Thyroid gland (tissue), 4 donors: ENCODE measurements around the gene MAP4K5. TPM values are rescaled to one million over a fixed set of nuclear protein-coding genes. Genes with fewer than 3 reads are reported as not detected.

Experiments used
- DNase-seq, 2 donors: peaks; one replicate each; pipeline ENCODE4 v3.0.0-alpha.2; 2019
- H3K27ac ChIP-seq, 3 donors: fragments of 200-600 bp; sonication (generic); 1 replicate in 2 of 3; 2 replicates in 1 of 3; pipeline ENCODE4 v1.5.1; 2016 to 2019; ENCODE audit warnings: mild to moderate bottlenecking in 1 of 3, moderate library complexity in 1 of 3
- H3K27me3 ChIP-seq: fragments of 200-600 bp; sonication (generic); one replicate; pipeline ENCODE4 v1.5.1; 2019
- H3K36me3 ChIP-seq, 2 donors: fragments of 200-600 bp; sonication (generic); one replicate each; pipeline ENCODE4 v1.5.1; 2016 to 2019
- H3K4me1 ChIP-seq, 2 donors: fragments of 200-600 bp; sonication (generic); one replicate each; pipeline ENCODE4 v1.5.1; 2017 to 2019
- H3K4me3 ChIP-seq, 3 donors: fragments of 200-600 bp; sonication (generic); replicated peaks in 1 of 3; 1 replicate in 2 of 3; 2 replicates in 1 of 3; pipeline ENCODE4 v1.5.1; 2016; ENCODE audit warnings: mild to moderate bottlenecking in 1 of 3
- H3K9me3 ChIP-seq: fragments of 200-600 bp; sonication (generic); one replicate; pipeline ENCODE4 v1.5.1; 2017
- CTCF ChIP-seq, 6 experiments: fragments of 200-600 bp in 3 of 6; fragments of 450-650 bp in 3 of 6; sonication (generic) in 3 of 6; IDR thresholded peaks; one replicate each; pipeline ENCODE4 v1.5.1; 2016 to 2019; ENCODE audit warnings: antibody characterized with exemption in 6 of 6, mild to moderate bottlenecking in 2 of 6, inconsistent platforms in 1 of 6, moderate library complexity in 1 of 6
- POLR2A ChIP-seq, 2 donors: fragments of 450-650 bp; IDR thresholded peaks; one replicate each; pipeline ENCODE4 v1.6.1; 2017; ENCODE audit warnings: antibody characterized with exemption in 2 of 2, mild to moderate bottlenecking in 2 of 2, moderate library complexity in 1 of 2
- WGBS, 2 donors: methylation state at CpG; one replicate each; pipeline ENCODE4 v1.1.5; 2017; 5-methylcytosine and 5-hydroxymethylcytosine counted together
- intact Hi-C: fragments of 100-400 bp; cut with DNase I; formaldehyde crosslinking; loops from one replicate; pipeline ENCODE4 v1.15.1; 2023
- total RNA-seq, 4 donors: library from RNA; depleted of rRNA; stranded (reverse); fragments of >200 nt; gene quantifications; one replicate each; pipeline ENCODE4 v1.2.3, GENCODE V29; 2016

The MAP4K5 gene
- total RNA-seq, 4 donors from 2014 or later, result 139 to 259 (median 153) TPM

GRCh38 chr14:50530358-50530757 lies 2.0 kb downstream of the MAP4K5 start:
- no peak for TF ChIP-seq POLR2A (IDR thresholded peaks at IDR 0.05)
- TF ChIP-seq CTCF (IDR thresholded peaks at IDR 0.05), result no peak
- DNase-seq, result no peak
- H3K27me3 ChIP-seq, result no peaks in the 10 kb centered on the region
- H3K27ac ChIP-seq, result no peak overlapping the region
- H3K9me3 ChIP-seq, result no peaks in the 10 kb centered on the region
- H3K4me3 ChIP-seq, result no peak overlapping the region
- intact Hi-C loops, result loop anchor here (5.0 to 10.0 kb wide), 3 partner anchors 208 to 666 kb away; no protein-coding TSS in a partner anchor
- H3K4me1 ChIP-seq, result peaks cover 22 to 31% of the 10 kb centered on the region in 2 donors
- 66 to 78% methylated on average over 1 of the region's 1 CpG for WGBS, 2 donors
- no peaks in the 10 kb centered on the region for H3K36me3 ChIP-seq

- no peak for DNase-seq
- Histone ChIP-seq H3K27me3 (no peaks in the 10 kb centered on the region), H3K4me3 (no peak overlapping the region), H3K36me3 (no peaks in the 10 kb centered on the region), H3K9me3 (no peaks in the 10 kb centered on the region), H3K4me1 (peaks cover 22 to 31% of the 10 kb centered on the region in 2 donors), H3K27ac (no peak overlapping the region)
- no peak for TF ChIP-seq POLR2A (IDR thresholded peaks at IDR 0.05)
- intact Hi-C loops, result loop anchor here (5.0 to 10.0 kb wide), 3 partner anchors 207 to 665 kb away; no protein-coding TSS in a partner anchor
- 80 to 85% methylated on average over 6 of the region's 6 CpGs for WGBS, 2 donors
Measured at GRCh38 chr14:50529288-50530179, 2.8 kb downstream of the MAP4K5 start.

GRCh38 chr14:50528000-50528399 lies 4.4 kb downstream of the MAP4K5 start:
- H3K27ac ChIP-seq, result no peak overlapping the region
- WGBS, 2 donors, result 88 to 89% methylated on average over 1 of the region's 1 CpG

GRCh38 chr14:50524731-50525515 lies 7.4 kb downstream of the MAP4K5 start:
- no peak for DNase-seq
- H3K36me3 ChIP-seq, result no peaks in the 10 kb centered on the region
- no peaks in the 10 kb centered on the region for H3K27me3 ChIP-seq
- H3K4me1 ChIP-seq, result peaks cover 9 to 22% of the 10 kb centered on the region in 2 donors
- TF ChIP-seq POLR2A (IDR thresholded peaks at IDR 0.05), result no peak
- TF ChIP-seq CTCF (IDR thresholded peaks at IDR 0.05), result no peak
- no peaks in the 10 kb centered on the region for H3K9me3 ChIP-seq
- H3K27ac ChIP-seq, result no peak overlapping the region
- WGBS, 2 donors, result 88 to 91% methylated on average over 6 of the region's 6 CpGs
- intact Hi-C loops, result no loop called here
- no peak overlapping the region for H3K4me3 ChIP-seq

More at GRCh38 chr14:50528000-50528399, 4.4 kb downstream of the MAP4K5 start:
- Histone ChIP-seq H3K27me3 (no peaks in the 10 kb centered on the region), H3K4me1 (peaks cover 15 to 27% of the 10 kb centered on the region in 2 donors), H3K4me3 (no peak overlapping the region), H3K9me3 (no peaks in the 10 kb centered on the region), H3K36me3 (no peaks in the 10 kb centered on the region)
- intact Hi-C loops, result no loop called here
- TF ChIP-seq POLR2A (IDR thresholded peaks at IDR 0.05) (no peak), CTCF (IDR thresholded peaks at IDR 0.05) (no peak)
- DNase-seq, result no peak

GRCh38 chr14:50524060-50524459 lies 8.3 kb downstream of the MAP4K5 start:
- Histone ChIP-seq H3K4me1 (peaks cover 3 to 17% of the 10 kb centered on the region in 2 donors), H3K36me3 (no peaks in the 10 kb centered on the region), H3K27me3 (no peaks in the 10 kb centered on the region), H3K9me3 (no peaks in the 10 kb centered on the region), H3K4me3 (no peak overlapping the region), H3K27ac (no peak overlapping the region)
- TF ChIP-seq POLR2A (IDR thresholded peaks at IDR 0.05), result no peak
- intact Hi-C loops, result no loop called here
- no peak for DNase-seq
- 84 to 88% methylated on average over 2 of the region's 2 CpGs for WGBS, 2 donors
